HTR-8/SVneo (cell line): ENCODE measurements around the gene HIGD1C.
"Not testable (repeated sequence)": the region's sequence is repeated elsewhere in the genome, so short reads cannot be mapped to it uniquely, and the experiment has no call there.

ENCODE experiments used
- DNase-seq: peaks from one replicate; pipeline ENCODE4 v3.0.0; 2011; ENCODE audit warnings: low spot score, mixed read lengths; ENCODE audit not compliant: insufficient read length
- FAIRE-seq: peaks from 2 replicates; lab custom pipeline; 2011; peaks lifted over from hg19 to GRCh38; lab: Jason Lieb, UNC

HIGD1C gene

DNA sequence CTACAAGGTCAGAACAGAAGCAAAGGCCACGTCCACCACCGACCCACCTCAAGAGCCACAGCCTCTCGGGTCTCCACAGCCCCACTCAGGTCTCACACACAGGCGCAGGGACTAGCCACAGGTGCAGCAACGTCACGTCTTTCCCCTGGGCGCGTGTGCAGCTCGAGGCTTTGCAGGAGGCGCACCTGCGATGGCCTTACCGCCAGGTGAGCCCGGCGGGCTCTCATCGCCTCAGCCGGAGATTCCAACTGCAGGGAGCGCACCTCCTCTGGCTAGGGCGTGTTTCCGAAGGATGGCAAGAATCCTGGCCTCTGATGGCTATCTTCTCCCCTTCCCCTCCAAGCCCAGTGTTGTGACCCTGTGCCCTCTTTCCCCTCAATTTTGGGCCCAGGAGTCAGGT, at the start of gene HIGD1C:
Gene HIGD1C (plus strand): TSS at position 35 of the 400 bp plus-strand sequence. CDS start 1,455 bp downstream, outside the sequence.
- FAIRE-seq (no peak), DNase-seq (no peak)

- DNase-seq, FAIRE-seq: not testable (repeated sequence)
Measured at GRCh38 chr12:50908479-50908878, 43.9 kb upstream of the HIGD1C start.

DNA sequence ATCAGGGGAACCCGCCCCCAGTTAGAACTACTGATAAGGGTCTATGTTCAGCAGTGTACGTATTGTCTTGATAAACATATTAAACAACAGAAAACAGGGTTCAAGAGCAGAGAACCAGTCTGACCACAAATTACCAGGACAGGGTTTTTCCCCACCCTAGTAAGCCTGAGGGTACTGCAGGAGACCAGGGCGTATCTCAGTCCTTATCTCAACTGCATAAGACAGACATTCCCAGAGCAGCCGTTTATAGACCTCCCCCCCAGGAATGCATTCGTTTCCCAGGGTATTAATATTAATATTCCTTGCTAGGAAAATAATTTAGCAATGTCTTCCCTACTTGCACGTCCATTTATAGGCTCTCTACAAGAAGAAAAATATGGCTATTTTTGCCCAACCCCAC, 40.0 kb upstream of the HIGD1C start:
- FAIRE-seq, DNase-seq: not testable (repeated sequence)

DNA sequence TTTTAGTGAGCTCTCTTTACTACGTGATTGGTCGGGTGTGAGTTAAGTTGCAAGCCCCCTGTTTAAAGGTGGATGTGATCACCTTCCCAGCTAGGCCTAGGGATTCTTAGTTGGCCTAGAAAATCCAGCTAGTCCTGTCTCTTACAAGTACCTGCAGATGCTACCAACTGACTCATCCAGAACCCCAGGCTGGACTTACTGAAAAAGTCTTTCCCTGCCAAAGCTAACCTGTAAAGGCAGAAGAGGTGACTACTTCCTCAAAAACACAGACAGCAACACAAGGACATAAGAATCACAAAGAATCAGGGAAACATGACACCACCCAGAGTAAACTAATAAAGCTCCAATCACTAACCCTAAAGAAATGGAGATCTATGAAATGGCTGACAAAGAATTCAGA, 39.1 kb upstream of the HIGD1C start:
- no peak for FAIRE-seq

DNA sequence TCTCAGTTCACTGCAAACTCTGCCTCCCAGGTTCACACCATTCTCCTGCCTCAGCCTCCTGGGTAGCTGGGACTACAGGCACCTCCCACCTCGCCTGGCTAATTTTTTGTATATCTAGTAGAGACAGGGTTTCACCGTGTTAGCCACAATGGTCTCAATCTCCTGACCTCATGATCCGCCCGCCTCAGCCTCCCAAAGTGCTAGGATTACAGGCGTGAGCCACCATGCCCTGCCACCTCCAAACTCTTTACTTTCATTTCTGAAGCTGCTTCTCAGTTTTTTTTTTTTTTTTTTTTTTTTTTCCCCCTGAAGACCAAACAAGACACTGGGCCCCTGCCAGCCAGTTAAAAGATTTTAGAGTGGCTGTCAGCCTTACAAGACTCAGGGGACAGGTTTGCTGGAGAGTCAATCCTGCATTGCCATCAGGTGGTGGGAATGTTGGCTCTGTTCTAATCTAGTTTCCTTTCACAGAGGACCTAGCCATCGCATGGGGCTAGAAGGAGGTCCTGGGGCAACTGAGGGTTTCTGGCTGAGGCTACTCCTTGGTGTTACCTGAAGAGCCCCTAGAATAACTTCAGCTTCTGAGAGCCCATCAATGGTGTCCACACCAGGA, 37.4 kb upstream of the HIGD1C start:
- no peak for DNase-seq
- FAIRE-seq: no peak

More for the DNA sequence above, 39.1 kb upstream of the HIGD1C start:
- no peak for DNase-seq

- DNase-seq (no peak), FAIRE-seq (no peak)
Measured at GRCh38 chr12:50916292-50916691, 36.1 kb upstream of the HIGD1C start.

DNA sequence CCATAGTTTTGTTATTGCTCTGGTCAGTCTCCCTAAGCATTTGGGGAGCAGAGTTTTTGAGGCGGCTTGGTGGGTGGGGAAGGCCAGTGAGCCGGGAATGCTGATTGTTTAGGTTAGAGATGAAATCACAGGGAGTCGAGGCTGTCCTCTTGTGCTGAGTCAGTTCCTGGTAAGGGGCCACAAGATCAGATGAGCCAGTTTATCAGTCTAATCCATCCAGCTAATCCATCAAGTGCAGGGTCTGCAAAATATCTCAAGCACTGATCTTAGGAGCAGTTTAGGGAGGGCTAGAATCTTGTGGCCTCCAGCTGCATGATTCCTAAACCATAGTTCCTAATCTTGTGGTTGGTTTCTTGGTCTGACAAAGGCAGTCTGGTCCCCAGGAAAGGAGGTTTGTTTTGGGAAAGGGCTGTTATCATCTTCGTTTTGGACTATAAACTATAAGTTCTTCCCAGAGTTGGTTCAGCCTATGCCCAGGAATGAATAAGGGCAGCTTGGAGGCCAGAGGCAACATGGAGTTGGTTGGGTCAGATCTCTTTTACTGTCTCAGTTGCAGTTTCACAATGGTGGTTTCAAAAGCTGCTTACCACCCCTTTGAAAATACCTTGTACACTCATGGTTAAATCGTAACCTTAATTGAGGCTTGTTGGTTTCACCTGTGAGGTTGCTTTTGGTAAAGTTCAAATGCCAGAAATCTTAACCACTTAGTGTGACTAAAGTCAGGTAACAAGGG, 33.6 kb upstream of the HIGD1C start:
- FAIRE-seq: no peak

DNA sequence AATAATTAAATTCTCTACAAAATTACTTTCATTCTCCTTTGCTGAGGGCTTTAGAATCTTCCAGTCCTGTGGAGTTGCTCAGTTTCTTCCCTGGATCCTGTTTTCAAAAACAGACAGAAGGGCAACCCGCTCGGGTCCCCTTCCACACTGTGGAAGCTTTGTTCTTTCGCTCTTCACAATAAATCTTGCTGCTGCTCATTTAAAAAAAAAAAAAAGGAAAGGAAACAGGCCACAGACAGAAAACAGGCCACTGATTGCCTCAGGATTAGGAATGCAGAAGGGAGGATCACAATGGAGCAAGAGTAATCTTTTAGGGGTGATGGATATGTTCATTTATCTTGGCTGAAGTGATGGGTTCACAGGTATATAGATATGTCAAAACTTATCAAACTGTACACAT, 29.5 kb upstream of the HIGD1C start:
- DNase-seq: no peak
- FAIRE-seq: no peak

More for the DNA sequence above, 33.6 kb upstream of the HIGD1C start:
- no peak for DNase-seq

GRCh38 chr12:50923361-50924130, 28.8 kb upstream of the HIGD1C start:
- DNase-seq (no peak), FAIRE-seq (no peak)

GRCh38 chr12:50924131-50924438, 28.3 kb upstream of the HIGD1C start:
- DNase-seq (no peak), FAIRE-seq (no peak)

GRCh38 chr12:50924439-50925341, 27.7 kb upstream of the HIGD1C start:
- no peak for FAIRE-seq
- DNase-seq: peak; percentile 42

GRCh38 chr12:50925342-50925651, 27.0 kb upstream of the HIGD1C start:
- FAIRE-seq (no peak), DNase-seq (no peak)

- DNase-seq (no peak), FAIRE-seq (no peak)
Measured at GRCh38 chr12:50925920-50926319, 26.4 kb upstream of the HIGD1C start.

DNA sequence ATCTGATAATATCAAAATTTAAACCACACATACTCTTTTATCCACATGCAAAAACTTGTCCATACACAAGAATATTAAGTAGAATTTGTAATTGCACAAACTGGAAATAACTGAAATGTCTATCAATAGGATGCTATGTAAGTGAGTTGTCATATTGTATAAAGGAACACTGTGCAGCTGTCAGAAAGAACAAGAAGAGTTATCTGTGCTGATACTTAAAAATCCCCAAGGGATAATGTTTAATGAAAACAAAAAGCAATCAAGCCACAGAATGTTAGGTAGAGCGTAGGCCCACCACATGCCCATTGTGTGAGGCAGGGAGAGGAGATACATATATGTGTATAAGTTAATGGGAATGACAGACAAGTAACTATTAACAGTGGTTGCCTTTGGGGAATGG, 25.9 kb upstream of the HIGD1C start:
- DNase-seq (no peak), FAIRE-seq (no peak)

DNA sequence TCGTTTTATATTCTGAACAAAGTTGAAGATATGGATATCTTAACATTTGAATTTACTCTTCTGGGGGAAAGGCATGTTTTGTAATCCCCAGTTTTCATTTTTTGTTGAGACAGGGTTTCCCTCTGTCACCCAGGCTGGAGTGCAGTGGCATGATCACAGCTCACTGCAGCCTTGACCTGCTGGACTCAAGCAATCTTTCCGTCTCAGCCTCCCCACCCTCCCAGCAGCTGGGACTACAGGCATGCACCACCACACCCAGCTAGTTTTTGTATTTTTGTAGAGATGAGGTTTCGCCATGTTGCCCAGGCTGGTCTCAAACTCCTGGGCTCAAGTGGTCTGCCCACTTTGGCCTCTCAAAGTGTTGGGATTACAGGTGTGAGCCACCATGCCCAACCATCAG, 25.4 kb upstream of the HIGD1C start:
- not testable (repeated sequence) for DNase-seq, FAIRE-seq

- DNase-seq (no peak), FAIRE-seq (no peak)
Measured at GRCh38 chr12:50927356-50927755, 25.0 kb upstream of the HIGD1C start.

GRCh38 chr12:50927766-50928224, 24.5 kb upstream of the HIGD1C start:
- no peak for FAIRE-seq
- DNase-seq: no peak

- FAIRE-seq: no peak
- DNase-seq: no peak
Measured at GRCh38 chr12:50928392-50928791, 24.0 kb upstream of the HIGD1C start.

GRCh38 chr12:50929831-50930230, 22.5 kb upstream of the HIGD1C start:
- DNase-seq (no peak), FAIRE-seq (no peak)

DNA sequence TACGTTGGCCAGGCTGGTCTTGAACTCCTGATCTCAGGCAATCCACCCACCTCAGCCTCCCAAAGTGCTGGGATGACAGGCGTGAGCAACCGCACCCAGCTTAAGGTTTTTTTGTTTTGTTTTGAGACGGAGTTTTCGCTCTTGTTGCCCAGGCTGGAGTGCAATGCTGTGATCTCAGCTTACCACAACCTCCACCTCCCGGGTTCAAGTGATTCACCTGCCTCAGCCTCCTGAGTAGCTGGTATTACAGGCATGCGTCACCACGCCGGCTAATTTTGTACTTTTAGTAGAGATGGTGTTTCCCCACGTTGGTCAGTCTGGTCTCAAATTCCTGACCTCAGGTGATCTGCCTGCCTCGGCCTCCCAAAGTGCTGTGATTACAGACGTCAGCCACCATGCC, 21.9 kb upstream of the HIGD1C start:
- FAIRE-seq, DNase-seq: not testable (repeated sequence)
